ENCODE results near the gene PLD2.
A peak's percentile ranks its signal among the peaks of the same experiment; 100 is the strongest.
"Not testable (repeated sequence)": the region's sequence is repeated elsewhere in the genome, so short reads cannot be mapped to it uniquely, and the experiment has no call there.

PLD2 gene

DNA sequence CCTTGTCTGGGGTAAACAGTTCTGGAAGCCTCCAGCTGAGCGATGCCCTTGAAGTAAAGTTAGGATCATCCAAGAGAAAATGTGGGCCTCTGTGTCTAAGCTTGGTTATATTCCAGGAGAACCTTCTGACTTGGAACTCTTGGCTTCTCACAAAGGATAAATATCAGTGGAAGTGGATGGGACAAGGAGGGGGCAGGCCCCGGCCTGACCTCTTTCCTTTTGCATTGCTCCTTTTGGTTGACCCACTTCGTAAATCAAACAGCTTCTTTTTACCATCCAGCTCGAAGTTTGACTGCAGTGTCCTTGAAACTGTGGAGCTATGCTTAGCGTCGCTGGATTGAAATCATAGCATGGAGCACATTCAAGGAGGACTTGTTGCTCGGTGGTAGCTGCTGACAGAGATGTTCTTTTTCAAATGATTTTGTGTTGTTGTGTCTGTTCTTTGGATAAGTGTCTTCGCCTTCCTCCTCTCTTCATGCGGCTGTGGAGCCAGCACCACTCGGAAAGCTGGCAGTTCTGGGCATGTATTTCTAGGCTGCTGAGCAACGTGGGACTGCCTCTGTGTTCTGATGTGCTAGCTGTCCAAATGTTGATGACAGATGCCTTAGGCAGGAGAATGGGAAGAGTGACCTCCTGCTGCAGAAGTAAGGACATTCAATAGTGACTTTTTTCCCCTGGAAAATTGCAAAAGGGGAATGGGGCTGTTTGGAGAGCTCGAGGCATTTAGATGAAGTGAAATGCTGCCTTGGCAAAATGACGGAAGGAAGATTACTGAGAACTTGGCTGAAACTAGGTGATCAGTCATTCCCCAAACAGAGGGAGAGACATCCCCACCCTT is 30.7 kb downstream of the PLD2 start:
- DNase-seq = no peak

DNA sequence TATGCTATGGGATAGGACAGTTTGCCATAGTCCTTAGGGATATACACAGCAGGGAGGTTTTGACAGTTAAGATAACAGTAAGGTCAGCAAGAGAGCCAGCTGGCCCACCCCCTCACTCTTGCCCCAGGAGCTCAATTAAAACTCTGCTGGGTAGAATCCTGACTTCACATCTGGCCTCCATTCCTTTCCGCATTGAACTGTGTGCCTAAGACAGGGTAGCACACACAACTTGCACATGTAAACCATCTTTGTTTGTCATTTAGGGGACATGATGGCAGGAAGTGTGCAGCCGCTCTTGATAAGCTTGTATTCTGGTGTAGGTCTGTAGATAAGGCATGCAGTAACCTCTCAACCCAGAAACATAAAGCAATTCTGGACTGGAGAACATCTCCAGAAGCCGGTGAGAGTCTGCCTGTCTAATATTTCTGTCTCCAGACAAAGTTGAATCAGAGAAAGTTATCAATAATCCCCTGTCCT is 31.4 kb downstream of the PLD2 start:
- DNase-seq = no peak

DNA sequence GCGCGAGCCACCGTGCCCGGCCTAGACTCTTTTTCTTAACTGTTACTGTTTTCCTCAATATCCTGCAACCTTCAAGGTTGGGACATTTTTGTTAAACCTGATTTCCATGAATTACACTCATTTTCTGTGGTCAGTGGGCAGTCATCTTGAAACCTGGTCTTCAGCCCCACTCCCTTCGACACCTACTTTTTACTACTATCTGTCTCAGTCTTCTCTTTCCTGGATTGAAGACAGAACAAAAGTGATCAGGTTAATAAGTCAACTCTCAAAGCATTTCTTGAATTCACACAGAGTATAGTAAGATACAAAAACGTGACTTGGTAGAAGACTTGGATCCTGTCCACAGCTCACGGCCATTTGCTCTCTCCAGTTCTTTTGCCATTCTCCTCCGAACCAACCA is 32.3 kb downstream of the PLD2 start:
- no peak for DNase-seq

DNA sequence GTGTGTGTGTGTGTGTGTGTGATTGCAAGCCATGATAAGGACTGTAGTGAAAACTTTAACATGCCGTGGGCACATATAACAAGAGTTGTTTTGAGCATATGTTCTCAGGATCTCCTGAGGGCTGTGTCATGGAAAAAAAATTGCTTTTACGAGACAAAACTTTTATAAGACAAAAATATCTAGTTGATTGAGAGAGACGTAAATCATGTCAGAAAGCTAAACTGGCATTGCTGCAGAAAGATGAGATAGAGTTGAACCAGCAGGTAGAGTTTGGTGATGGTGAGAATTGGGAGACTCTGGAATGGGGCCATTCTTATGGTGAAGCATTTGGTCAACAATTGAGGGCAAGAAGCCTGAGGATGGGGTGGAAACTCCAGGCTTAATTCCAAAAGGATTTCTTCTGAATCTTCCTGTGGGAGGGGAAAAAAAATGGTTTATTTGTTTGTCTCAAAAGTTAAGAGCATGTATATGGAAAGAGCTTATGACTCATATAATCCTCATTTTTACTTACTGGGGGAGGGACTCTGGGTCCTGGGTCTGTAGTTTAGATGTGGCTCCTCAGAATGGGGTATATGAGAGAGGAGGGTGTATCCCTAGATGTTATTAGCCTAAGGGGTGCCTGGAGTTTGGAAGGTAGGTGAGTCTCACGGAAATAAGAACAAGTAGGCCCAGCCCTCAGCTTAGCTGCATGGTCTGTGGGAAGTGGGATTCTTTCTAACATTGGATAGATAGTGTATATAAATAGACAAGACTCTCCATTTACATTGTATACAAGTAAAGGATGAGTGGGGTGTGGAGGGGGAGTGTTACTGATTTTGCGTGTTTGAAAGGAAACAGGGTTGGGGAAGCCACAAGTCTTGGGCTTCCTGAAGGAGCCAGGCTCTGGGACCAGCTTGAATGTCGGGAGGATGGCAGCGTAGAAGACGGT is 33.3 kb downstream of the PLD2 start:
- DNase-seq = no peak

DNA sequence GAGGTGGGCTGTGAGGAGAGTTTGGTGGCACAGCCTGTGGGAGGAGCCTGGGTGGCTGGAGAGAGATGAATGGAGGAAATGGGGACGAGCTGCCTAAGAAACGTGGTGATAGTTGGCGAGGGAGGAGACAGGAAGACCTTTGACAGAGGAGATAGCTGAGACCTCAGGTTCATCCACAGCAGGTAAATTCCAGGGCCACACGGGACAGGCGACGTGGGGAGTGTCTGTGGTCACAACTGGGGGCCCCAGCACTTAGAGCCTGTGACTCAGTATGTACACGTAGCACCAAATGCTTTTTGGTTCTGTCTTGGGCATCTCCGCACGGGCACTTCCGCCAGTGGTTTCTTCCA is 33.9 kb downstream of the PLD2 start:
- no peak for DNase-seq

DNA sequence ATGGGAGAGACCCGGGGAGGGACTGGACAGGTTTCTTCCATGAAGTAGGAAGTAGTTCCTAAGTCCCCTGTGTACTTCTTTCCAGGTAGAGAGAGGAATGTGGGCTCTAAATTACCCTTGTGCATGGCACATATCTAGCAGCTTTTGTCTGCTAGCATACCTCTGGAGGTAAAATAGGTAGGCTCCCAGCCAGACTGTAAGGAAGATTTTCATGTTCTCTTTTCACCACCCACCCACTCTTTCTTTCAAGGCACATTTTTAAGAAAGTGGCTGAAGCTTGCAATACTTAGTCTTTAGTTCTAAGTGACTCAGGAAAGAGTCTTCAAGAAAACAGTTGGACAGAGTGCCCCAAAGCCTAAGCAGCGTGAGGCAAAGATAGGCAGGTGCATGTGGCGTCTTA is 35.4 kb downstream of the PLD2 start:
- no peak for DNase-seq

DNA sequence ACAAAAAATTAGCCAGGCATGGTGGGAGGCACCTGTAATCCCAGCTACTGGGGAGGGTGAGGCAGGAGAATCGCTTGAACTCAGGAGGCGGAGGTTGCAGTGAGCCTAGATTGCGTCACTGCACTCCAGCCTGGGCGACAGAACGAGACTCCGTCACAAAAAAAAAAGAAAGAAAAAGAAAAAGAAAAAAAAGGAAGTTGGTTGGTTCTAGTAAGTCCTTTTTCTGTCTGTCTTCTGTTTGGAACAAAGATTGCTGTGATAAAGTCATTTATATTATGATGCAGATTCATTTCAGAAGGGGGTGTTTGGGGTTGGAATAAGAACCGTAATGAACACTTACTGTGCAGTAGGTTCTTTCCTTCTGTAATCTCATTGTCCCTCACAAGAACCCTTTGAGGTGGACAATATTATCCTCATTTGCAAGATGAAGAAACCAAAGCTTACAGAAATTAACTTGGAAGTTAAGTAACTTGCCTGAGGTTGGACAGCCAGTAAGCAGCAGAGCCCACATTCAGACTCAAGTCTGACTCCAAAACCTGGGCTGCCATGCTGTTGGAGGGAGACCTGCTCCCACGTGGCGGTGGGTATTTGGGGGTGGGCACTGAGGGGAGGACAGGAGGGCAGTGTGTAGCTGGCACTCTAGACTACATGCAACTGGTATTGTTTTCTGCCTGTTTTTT is 36.5 kb downstream of the PLD2 start:
- no peak for DNase-seq

DNA sequence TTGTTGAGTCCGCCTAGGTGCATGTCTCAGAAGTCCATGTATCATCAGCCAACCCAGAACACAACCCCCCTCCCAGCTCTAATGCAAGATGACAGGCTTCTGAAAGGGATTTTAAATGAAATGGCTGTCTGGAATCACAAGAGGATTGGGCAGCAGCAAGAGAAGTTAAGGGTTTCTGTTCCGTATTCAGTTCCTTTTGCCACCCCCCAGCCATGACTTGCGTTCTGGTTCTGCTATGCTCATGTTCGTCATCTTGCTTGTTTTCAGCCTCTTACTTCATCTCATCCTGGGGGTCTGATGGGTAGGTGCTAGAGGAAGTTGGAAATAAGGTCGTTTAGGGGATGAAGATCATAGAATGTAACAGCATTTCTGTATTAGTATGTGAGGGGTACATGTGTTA is 38.2 kb downstream of the PLD2 start:
- DNase-seq = no peak

DNA sequence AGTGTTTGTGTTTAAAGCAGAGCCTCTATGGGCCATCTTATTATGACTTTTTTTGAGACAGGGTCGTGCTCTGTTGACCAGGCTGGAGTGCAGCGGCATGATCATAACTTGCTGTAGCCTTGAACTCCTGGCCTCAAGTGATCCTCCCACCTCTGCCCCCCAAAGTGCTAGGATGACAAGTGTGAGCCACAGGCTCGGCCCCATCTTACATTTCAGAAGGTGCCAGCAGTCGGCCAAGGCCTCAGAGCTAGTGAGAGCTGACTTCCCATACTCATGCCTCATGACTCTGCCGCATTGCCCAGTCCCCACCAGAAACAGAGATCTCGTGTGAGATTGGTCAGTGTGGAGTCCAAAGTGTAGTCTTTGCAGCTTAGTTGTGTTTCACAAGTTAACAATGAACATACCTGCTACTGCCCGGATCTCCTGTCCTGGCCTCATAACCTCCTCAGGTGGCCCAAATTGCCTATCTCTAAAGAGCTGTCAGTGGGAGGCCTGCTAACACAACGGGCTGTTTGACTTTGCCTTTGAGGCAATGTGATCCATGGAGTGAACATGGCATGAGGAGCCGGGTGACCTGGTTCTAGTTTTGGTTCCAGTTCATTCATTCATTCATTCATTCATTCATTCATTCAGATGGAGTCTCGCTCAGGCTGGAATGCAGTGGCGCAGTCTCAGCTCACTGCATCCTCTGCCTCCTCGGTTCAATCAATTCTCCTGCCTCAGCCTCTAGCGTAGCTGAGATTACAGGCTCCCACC is 39.9 kb downstream of the PLD2 start:
- DNase-seq = no peak

DNA sequence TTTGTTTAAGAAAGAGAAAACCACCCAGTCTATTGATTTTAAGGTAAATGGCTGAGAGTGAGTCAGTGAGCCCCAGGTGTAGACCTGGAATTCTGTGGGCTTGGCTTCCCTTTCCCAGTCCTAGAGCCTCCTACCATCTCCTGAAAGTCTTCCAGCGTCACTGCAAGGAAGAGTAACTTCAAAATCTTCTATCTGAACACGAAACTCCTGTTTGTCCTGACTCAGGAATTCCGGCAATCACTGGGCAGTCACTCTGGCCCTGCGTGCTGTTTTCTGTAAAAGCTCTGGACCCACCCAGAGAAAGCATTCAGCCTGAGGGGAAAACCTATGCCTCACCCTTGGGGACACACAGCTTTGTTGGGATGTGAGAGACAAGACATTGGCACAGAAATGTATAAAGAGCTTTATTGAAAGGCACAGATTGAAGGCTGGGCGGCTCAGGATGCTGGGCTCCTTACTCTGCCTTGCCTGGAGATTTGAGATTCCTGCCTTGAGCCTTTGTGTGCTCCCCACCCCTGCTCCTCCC is 42.1 kb downstream of the PLD2 start:
- DNase-seq = no peak

DNA sequence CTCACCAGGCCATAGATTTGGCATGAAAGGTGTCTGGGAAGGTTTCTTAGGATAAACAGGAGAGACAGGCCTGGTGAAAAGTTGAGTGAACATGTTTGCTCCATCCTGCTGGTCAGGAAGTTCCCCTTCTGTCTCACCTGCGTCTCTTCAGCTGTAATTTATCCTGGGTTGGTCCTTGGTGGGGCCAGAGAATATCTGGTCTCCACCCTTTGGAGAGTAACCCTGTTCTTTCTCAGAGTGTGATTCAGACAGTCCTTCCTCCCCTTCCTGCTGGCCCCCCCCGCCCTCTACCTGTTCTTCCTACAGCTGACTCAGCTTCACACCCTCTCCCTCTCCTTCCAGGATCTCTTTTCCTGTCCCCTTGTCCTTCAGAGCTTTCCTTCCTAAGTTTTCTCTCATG is 43.3 kb downstream of the PLD2 start:
- DNase-seq = no peak

DNA sequence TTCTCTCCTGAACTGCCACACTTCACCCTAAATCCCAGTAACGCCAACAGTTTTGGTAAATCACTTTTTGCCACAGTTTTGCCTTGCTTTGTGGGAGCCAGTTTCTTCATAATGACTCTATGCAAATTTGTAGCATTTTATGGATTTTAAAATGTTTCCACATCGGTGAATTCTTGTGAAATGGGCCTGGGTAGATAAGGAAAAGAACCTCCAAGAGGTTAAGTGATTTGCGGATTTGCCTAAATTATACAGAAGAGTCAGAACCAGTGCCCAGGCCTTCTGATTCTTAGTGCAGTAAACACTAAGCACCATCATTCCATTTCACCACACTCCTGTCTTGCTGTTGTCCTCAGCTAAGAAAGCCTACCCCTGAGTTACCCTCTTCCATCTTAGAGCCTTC is 44.1 kb downstream of the PLD2 start:
- no peak for DNase-seq

DNA sequence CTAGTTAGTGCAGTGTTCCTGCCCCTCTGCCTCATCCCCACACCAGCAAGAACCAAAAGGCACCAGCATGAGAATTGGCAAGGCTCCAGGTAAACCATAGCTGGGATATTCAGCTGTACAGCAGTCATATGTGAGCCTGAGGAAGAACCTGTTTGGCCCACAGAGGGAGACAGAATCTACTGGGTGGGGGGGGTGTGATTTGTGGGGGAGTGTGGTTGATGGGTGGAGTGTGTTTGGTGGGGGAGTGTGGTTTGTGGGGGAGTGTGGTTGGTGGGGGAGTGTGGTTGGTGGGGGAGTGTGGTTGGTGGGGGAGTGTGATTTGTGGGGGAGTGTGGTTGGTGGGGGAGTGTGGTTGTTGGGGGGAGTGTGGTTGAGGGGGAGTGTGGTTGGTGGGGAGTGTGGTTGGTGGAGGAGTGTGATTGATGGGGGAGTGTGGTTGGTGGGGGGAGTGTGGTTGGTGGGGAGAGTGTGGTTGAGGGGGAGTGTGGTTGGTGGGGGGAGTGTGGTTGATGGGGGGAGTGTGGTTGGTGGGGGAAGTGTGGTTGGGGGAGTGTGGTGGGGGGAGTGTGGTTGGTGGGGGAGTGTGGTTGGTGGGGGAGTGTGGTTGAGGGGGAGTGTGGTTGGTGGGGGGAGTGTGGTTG is 45.7 kb downstream of the PLD2 start:
- peak; percentile 15 for DNase-seq

DNA sequence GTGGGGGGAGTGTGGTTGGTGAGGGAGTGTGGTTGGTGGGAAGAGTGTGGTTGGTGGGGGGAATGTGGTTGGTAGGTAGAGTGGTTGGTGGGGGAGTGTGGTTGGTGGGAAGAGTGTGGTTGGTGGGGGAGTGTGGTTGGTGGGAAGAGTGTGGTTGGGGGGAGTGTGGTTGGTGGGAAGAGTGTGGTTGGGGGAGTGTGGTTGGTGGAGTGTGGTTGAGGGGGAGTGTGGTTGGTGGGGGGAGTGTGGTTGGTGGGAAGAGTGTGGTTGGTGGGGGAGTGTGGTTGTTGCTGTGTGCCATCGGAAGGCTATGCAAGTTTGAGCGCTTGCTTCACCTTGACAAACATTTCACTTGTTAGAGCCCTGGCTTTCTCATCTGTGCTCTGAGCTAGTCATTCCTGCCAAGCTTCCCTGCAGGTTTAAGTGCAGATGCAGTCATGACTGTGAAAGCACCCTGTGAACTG is 46.3 kb downstream of the PLD2 start:
- DNase-seq = peak; percentile 58

DNA sequence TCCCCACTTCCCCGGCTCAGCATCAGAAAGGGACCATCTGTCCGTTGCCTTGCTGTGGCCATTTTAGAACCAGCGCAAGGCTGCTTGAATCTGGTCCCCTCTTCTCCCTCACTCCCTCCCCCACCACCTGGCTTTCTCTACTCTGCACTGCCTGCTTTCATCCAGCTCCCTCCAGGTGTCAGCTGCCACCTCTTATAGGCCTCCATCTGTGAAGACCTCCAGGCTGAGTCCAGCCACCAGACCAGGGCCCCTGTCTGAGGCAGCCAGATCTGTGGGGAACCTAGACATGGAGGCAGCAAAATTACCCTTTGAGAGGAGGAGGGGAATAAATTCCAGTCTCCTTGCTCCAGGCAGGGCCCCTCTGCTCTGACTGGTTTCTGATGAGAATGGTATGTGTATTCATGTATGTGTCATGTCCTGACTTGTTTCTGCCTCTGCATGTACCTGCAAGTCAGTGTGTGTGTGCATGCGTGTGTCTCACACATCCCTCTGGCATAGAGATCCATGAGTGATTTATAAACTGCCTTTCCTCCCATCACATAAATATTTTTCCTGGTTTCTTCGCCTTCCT is 47.2 kb downstream of the PLD2 start:
- DNase-seq = peak; percentile 97

DNA sequence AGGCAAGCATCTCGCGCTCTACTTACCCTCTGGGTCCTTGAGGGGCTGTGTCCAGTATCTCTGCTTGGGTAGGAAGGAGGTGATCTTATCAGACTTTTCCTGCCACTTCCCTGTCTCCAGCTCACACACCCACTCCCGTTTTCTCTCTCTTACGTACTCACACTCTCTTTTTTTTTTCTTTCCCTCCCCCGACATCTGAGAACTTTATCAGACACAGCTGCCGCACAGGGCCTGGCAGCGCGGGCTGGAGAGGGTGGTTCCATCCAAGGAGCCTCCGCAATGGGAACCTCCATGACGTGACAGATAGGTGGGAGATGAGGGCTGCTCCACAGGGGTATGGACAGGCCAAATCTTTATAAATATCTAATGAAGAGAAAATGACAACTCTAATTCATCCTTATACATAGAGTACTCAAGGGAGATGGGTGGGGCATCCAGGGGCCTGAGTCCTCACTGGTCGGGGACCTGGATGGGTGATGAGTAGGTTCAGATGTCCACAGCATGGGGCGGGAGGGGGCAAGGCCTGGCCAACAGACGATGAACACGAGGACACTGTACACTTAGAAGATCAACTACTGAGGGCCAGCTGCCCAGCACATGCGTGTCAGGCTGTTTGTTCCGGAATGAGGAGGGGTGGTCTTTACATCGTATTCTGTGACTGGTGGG is 49.5 kb downstream of the PLD2 start:
- DNase-seq = no peak

DNA sequence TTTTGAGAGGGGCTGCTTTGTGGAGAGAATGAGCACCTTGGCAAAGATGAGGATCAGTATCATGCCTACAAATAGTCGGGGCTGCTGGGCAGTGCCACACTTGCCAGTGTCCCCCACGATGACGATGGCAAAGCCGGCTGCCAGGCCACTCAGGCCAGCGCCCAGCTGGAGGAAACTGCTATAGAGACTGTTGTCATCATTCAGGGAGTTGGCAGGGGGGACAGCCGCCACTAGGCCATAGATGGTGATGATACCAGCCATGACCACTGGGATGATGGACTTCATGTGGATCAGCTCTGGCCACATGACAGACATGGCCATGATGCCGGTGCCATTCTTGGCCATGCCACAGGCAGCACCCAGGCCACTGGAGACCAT is 50.0 kb downstream of the PLD2 start:
- no peak for DNase-seq

DNA sequence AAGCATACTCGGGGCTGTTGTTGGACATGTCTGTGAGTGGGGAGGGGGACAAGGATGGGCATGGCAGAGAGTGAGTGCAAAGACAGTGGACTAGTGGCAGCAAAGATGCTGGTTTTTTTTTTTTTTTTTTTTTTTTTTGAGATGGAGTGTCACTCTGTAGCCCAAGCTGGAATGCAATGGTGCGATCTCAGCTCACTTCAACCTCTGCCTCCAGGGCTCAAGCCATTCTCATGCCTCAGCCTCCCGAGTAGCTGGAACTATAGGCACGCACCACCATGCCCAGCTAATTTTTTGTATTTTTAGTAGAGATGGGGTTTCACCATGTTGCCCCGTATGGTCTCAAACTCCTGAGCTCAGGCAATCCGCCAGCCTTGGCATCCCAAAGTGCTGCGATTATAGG is 50.4 kb downstream of the PLD2 start:
- not testable (repeated sequence) for DNase-seq

DNA sequence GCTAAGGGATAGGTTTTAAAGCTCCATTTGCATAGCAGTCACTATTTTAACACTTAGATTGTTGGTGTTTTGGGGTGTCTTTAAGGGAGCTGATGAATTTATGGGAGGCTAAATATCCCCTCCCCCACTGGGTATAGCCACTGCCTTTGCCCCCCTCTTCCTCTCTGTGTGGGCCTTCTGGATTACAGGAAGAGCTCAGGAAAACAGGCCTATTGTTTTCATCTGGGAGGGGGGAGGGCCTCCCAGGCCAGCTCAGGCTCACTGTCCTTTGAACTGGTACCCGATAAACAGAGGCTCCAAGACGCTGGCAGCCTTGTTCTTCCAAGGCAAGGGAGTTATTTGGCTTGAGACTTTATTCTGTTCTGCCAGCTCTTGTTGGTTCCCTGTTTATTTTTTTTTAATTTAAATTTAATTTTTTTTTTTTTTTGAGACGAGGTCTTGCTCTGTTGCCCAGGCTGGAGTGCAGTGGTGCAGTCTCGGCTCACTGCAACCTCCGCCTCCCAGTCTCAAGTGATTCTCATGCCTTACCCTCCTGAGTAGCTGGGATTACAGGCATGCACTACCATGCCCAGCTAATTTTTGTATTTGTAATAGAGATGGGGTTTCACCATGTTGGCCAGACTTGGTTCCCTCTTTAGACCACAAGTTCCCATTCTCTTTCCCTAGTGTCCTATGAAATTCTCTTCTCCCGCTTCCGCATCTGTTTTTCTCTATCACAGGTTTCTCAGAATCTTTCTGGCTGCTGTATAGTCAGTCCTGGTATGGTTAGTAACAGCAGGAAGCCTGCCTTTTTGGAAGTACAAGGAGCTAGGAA is 51.3 kb downstream of the PLD2 start:
- DNase-seq = no peak

DNA sequence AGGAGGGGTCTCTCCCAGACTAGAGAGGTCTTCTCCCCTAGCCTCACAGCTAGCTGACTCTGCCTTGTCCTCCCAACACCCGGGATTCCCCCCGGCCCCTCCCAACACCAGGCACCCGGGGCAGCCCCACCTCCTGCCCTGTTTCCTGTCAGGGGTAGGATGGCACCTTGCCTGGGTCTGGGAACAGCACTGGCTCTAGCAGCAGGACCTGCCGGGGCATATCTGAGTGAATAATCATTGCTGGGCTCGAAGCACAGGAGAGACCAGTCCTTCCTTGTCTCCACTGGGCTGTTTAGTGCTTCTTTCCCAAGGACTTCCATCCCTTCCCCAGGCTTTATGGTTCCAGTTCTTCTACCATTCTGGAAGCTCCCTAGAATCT is 51.9 kb downstream of the PLD2 start:
- DNase-seq = no peak

Measured in DMS79 treated with DMSO at 0.1 percent for 48 hours (cell line).